SJCRH30 (cell line): Measurements from ENCODE around the gene PTF1A. TPM values are rescaled to one million over a fixed set of nuclear protein-coding genes. Genes with fewer than 3 reads are reported as not detected.
A peak's percentile ranks its signal among the peaks of the same experiment; 100 is the strongest.

ENCODE experiments used
- DNase-seq, 2 experiments: peaks; one replicate each; pipeline ENCODE4 v3.0.0-alpha.2; 2015 to 2020
- H3K27ac ChIP-seq: fragments of 250-450 bp; sonication (Bioruptor Pico); 2 replicates; pipeline ENCODE4 v1.5.1; 2020; ENCODE audit warnings: mild to moderate bottlenecking, moderate library complexity
- H3K27me3 ChIP-seq: fragments of 250-450 bp; sonication (Bioruptor Pico); 2 replicates; pipeline ENCODE4 v1.5.1; 2020; ENCODE audit warnings: mild to moderate bottlenecking, moderate library complexity
- H3K36me3 ChIP-seq: fragments of 250-450 bp; sonication (Bioruptor Pico); 2 replicates; pipeline ENCODE4 v1.5.1; 2020; ENCODE audit warnings: mild to moderate bottlenecking, moderate library complexity
- H3K4me1 ChIP-seq: fragments of 250-450 bp; sonication (Bioruptor Pico); 2 replicates; pipeline ENCODE4 v1.5.1; 2020; ENCODE audit warnings: mild to moderate bottlenecking, moderate library complexity
- H3K4me3 ChIP-seq: fragments of 250-450 bp; sonication (Bioruptor Pico); 2 replicates; pipeline ENCODE4 v1.5.1; 2020; ENCODE audit warnings: mild to moderate bottlenecking, moderate library complexity
- H3K9me3 ChIP-seq: fragments of 250-450 bp; sonication (Bioruptor Pico); replicated peaks from 2 replicates; pipeline ENCODE4 v1.5.1; 2020; ENCODE audit warnings: mild to moderate bottlenecking, moderate library complexity
- total RNA-seq: library from RNA; depleted of rRNA; stranded (reverse); fragments of >200 nt; shearing (Covaris generic); gene quantifications from 2 replicates; pipeline ENCODE4 v1.2.3, GENCODE V29; 2014; rRNA removed

The PTF1A gene
- not detected in 2 replicates for total RNA-seq

- peaks cover 5% of the 10 kb centered on the region for H3K4me1 ChIP-seq
- peaks cover 5% of the 10 kb centered on the region for H3K9me3 ChIP-seq
- H3K36me3 ChIP-seq: no peaks in the 10 kb centered on the region
- no peak within 1 kb of the TSS for H3K4me3 ChIP-seq
- DNase-seq: no peak
- no peaks in the 10 kb centered on the region for H3K27me3 ChIP-seq
- H3K27ac ChIP-seq: no peak within 1 kb of the TSS
Measured at GRCh38 chr10:23191764-23192711, at the start of gene PTF1A. Gene PTF1A, plus strand, starts transcription at chr10:23192312. Its CDS starts 219 bp downstream, at chr10:23192531.

GRCh38 chr10:23146258-23146657 lies 45.9 kb upstream of the PTF1A start:
- Histone ChIP-seq H3K9me3 (no peaks in the 10 kb centered on the region), H3K36me3 (no peaks in the 10 kb centered on the region; the same call in 1 of the 2 replicates), H3K4me1 (peaks cover 8% of the 10 kb centered on the region), H3K27ac (peak overlapping the region; percentile 29; the same call in 1 of the 2 replicates), H3K4me3 (peak overlapping the region; percentile 38), H3K27me3 (no peaks in the 10 kb centered on the region)
- DNase-seq: no peak

GRCh38 chr10:23147035-23147434 lies 45.1 kb upstream of the PTF1A start:
- Histone ChIP-seq H3K4me3 (no peak overlapping the region), H3K36me3 (no peaks in the 10 kb centered on the region; the same call in 1 of the 2 replicates), H3K27ac (no peak overlapping the region), H3K27me3 (no peaks in the 10 kb centered on the region), H3K4me1 (peaks cover 12% of the 10 kb centered on the region), H3K9me3 (no peaks in the 10 kb centered on the region)
- no peak for DNase-seq

GRCh38 chr10:23148214-23148613 lies 43.9 kb upstream of the PTF1A start:
- H3K4me1 ChIP-seq: peaks cover 12% of the 10 kb centered on the region
- no peak for DNase-seq
- H3K27ac ChIP-seq: no peak overlapping the region
- H3K36me3 ChIP-seq: no peaks in the 10 kb centered on the region
- no peaks in the 10 kb centered on the region for H3K27me3 ChIP-seq
- no peak overlapping the region for H3K4me3 ChIP-seq
- no peaks in the 10 kb centered on the region for H3K9me3 ChIP-seq

GRCh38 chr10:23150091-23150490 lies 42.0 kb upstream of the PTF1A start:
- peak; percentile 95 to 98 for DNase-seq
- Histone ChIP-seq H3K4me3 (peak overlapping the region; percentile 44), H3K36me3 (no peaks in the 10 kb centered on the region), H3K9me3 (no peaks in the 10 kb centered on the region), H3K27ac (peak overlapping the region; percentile 99), H3K27me3 (no peaks in the 10 kb centered on the region), H3K4me1 (peaks cover 16% of the 10 kb centered on the region)

GRCh38 chr10:23150610-23151009 lies 41.5 kb upstream of the PTF1A start:
- H3K9me3 ChIP-seq: no peaks in the 10 kb centered on the region
- H3K4me1 ChIP-seq: peaks cover 19% of the 10 kb centered on the region
- peak overlapping the region; percentile 99 for H3K27ac ChIP-seq
- H3K4me3 ChIP-seq: peak overlapping the region; percentile 44
- H3K27me3 ChIP-seq: no peaks in the 10 kb centered on the region
- no peaks in the 10 kb centered on the region for H3K36me3 ChIP-seq
- peak; percentile 75 to 83 for DNase-seq

GRCh38 chr10:23151071-23151470 lies 41.0 kb upstream of the PTF1A start:
- peak overlapping the region; percentile 99 for H3K27ac ChIP-seq
- no peaks in the 10 kb centered on the region for H3K27me3 ChIP-seq
- peaks cover 24% of the 10 kb centered on the region for H3K4me1 ChIP-seq
- H3K36me3 ChIP-seq: no peaks in the 10 kb centered on the region
- DNase-seq: peak; percentile 31 to 58
- peak overlapping the region; percentile 44 for H3K4me3 ChIP-seq
- H3K9me3 ChIP-seq: no peaks in the 10 kb centered on the region

- Histone ChIP-seq H3K27ac (no peak overlapping the region), H3K4me1 (peaks cover 35% of the 10 kb centered on the region), H3K36me3 (no peaks in the 10 kb centered on the region), H3K9me3 (no peaks in the 10 kb centered on the region), H3K27me3 (no peaks in the 10 kb centered on the region), H3K4me3 (no peak overlapping the region)
- peak; percentile 46 to 66 for DNase-seq
Measured at GRCh38 chr10:23155169-23155568, 36.9 kb upstream of the PTF1A start.

- Histone ChIP-seq H3K4me1 (peaks cover 27% of the 10 kb centered on the region), H3K9me3 (no peaks in the 10 kb centered on the region), H3K27ac (no peak overlapping the region), H3K4me3 (no peak overlapping the region), H3K27me3 (no peaks in the 10 kb centered on the region), H3K36me3 (no peaks in the 10 kb centered on the region)
- no peak for DNase-seq
Measured at GRCh38 chr10:23156447-23157150, 35.5 kb upstream of the PTF1A start.

GRCh38 chr10:23157239-23157681 lies 34.9 kb upstream of the PTF1A start:
- H3K4me3 ChIP-seq: no peak overlapping the region
- H3K36me3 ChIP-seq: no peaks in the 10 kb centered on the region
- no peaks in the 10 kb centered on the region for H3K27me3 ChIP-seq
- no peaks in the 10 kb centered on the region for H3K9me3 ChIP-seq
- peak in 1 of 2 experiments; percentile 26 for DNase-seq
- no peak overlapping the region for H3K27ac ChIP-seq
- peaks cover 26% of the 10 kb centered on the region for H3K4me1 ChIP-seq

GRCh38 chr10:23157691-23158369 lies 34.3 kb upstream of the PTF1A start:
- peak overlapping the region; percentile 24 for H3K4me3 ChIP-seq
- peak; percentile 67 to 83 for DNase-seq
- H3K36me3 ChIP-seq: no peaks in the 10 kb centered on the region
- no peaks in the 10 kb centered on the region for H3K27me3 ChIP-seq
- H3K27ac ChIP-seq: no peak overlapping the region
- H3K4me1 ChIP-seq: peaks cover 26% of the 10 kb centered on the region
- H3K9me3 ChIP-seq: no peaks in the 10 kb centered on the region

- DNase-seq: peak; percentile 55 to 90
- Histone ChIP-seq H3K36me3 (no peaks in the 10 kb centered on the region), H3K4me1 (peaks cover 26% of the 10 kb centered on the region), H3K27me3 (no peaks in the 10 kb centered on the region), H3K9me3 (no peaks in the 10 kb centered on the region), H3K27ac (no peak overlapping the region), H3K4me3 (peak overlapping the region; percentile 24)
Measured at GRCh38 chr10:23158370-23158769, 33.7 kb upstream of the PTF1A start.

GRCh38 chr10:23171232-23171876 lies 20.8 kb upstream of the PTF1A start:
- Histone ChIP-seq H3K4me3 (no peak overlapping the region), H3K27me3 (no peaks in the 10 kb centered on the region), H3K9me3 (no peaks in the 10 kb centered on the region; the same call in 1 of the 2 replicates), H3K27ac (no peak overlapping the region), H3K36me3 (no peaks in the 10 kb centered on the region), H3K4me1 (no peaks in the 10 kb centered on the region)
- DNase-seq: peak; percentile 31 to 60
